CD14-positive monocyte (primary cell): ENCODE measurements around the gene NEDD4L. TPM values are rescaled to one million over a fixed set of nuclear protein-coding genes. Genes with fewer than 3 reads are reported as not detected.

ENCODE experiments used
- DNase-seq, 3 donors: peaks; one replicate each; pipeline ENCODE4 v3.0.0-alpha.2; 2011 to 2022
- H2AFZ ChIP-seq: 2 replicates; pipeline ENCODE4 v1.6.0; 2012; ENCODE audit warnings: mild to moderate bottlenecking, low read depth, low read length, inconsistent platforms; ENCODE audit not compliant: insufficient read depth, poor library complexity, severe bottlenecking
- H3K27ac ChIP-seq, 2 donors: 1 replicate in 1 of 2; 2 replicates in 1 of 2; pipeline ENCODE4 v1.5.1; 2012 to 2013; ENCODE audit warnings: low read length in 2 of 2, control low read depth in 1 of 2, inconsistent platforms in 1 of 2, low read depth in 1 of 2, mild to moderate bottlenecking in 1 of 2
- H3K27me3 ChIP-seq, 2 donors: one replicate each; pipeline versions ENCODE4 v1.6.0 to v1.6.1; 2011 to 2013; ENCODE audit warnings: low read length in 2 of 2; ENCODE audit not compliant: control insufficient read depth in 2 of 2, insufficient read depth in 2 of 2
- H3K36me3 ChIP-seq, 2 donors: replicated peaks in 1 of 2; 1 replicate in 1 of 2; 2 replicates in 1 of 2; pipeline versions ENCODE4 v1.5.1 to v1.6.1; 2012 to 2013; ENCODE audit warnings: low read length in 2 of 2, control low read depth in 1 of 2, inconsistent platforms in 1 of 2, mild to moderate bottlenecking in 1 of 2; ENCODE audit not compliant: insufficient read depth in 2 of 2, control insufficient read depth in 1 of 2
- H3K4me1 ChIP-seq, 2 donors: 1 replicate in 1 of 2; 2 replicates in 1 of 2; pipeline versions ENCODE4 v1.5.1 to v1.6.1; 2012 to 2013; ENCODE audit warnings: low read length in 2 of 2, control low read depth in 1 of 2, inconsistent platforms in 1 of 2, mild to moderate bottlenecking in 1 of 2, moderate library complexity in 1 of 2; ENCODE audit not compliant: insufficient read depth in 2 of 2, control insufficient read depth in 1 of 2
- H3K4me2 ChIP-seq: replicated peaks from 2 replicates; pipeline ENCODE3; 2012; ENCODE audit warnings: low read length, moderate library complexity, mild to moderate bottlenecking; ENCODE audit not compliant: poor library complexity, severe bottlenecking; ENCODE audit errors: extremely low read depth
- H3K4me3 ChIP-seq, 3 experiments: fragments of 200-600 bp in 1 of 3; sonication (generic) in 1 of 3; replicated peaks in 1 of 3; 1 replicate in 2 of 3; 2 replicates in 1 of 3; pipeline ENCODE4 v1.5.1; 2011 to 2013; ENCODE audit warnings: low read length in 3 of 3, mild to moderate bottlenecking in 3 of 3, control low read depth in 2 of 3, low read depth in 2 of 3, inconsistent platforms in 1 of 3, moderate library complexity in 1 of 3
- H3K79me2 ChIP-seq: 2 replicates; pipeline ENCODE4 v1.6.0; 2012; ENCODE audit warnings: mild to moderate bottlenecking, control low read depth, inconsistent platforms, low read length, moderate library complexity; ENCODE audit not compliant: insufficient read depth
- H3K9ac ChIP-seq: 2 replicates; pipeline ENCODE4 v1.6.0; 2017; ENCODE audit warnings: low read length, mild to moderate bottlenecking; ENCODE audit not compliant: insufficient read depth, poor library complexity, severe bottlenecking
- H3K9me3 ChIP-seq, 2 donors: replicated peaks in 1 of 2; 1 replicate in 1 of 2; 2 replicates in 1 of 2; pipeline versions ENCODE4 v1.5.1 to v1.6.1; 2012 to 2013; ENCODE audit warnings: low read length in 2 of 2, control low read depth in 1 of 2; ENCODE audit not compliant: control insufficient read depth in 1 of 2, insufficient read depth in 1 of 2
- H4K20me1 ChIP-seq: 2 replicates; pipeline ENCODE4 v1.6.0; 2012; ENCODE audit warnings: mild to moderate bottlenecking, low read length, control low read depth, moderate library complexity; ENCODE audit not compliant: insufficient read depth
- H3K27ac Mint-ChIP-seq, 7 donors: one replicate each; pipeline ENCODE4 v1.8.0; 2020; ENCODE audit warnings: mild to moderate bottlenecking in 7 of 7, mixed read lengths in 7 of 7, moderate library complexity in 6 of 7, inconsistent platforms in 2 of 7
- H3K27me3 Mint-ChIP-seq, 3 donors: one replicate each; pipeline ENCODE4 v1.8.0; 2021 to 2022; ENCODE audit warnings: low read depth in 3 of 3, mild to moderate bottlenecking in 3 of 3, mixed read lengths in 3 of 3, moderate library complexity in 3 of 3, inconsistent platforms in 1 of 3
- H3K36me3 Mint-ChIP-seq, 2 donors: one replicate each; pipeline ENCODE4 v1.8.0; 2020; ENCODE audit warnings: mixed read lengths in 2 of 2, inconsistent platforms in 1 of 2, mild to moderate bottlenecking in 1 of 2
- H3K4me1 Mint-ChIP-seq: one replicate; pipeline ENCODE4 v1.8.0; 2020; ENCODE audit warnings: mild to moderate bottlenecking, mixed read lengths
- H3K4me3 Mint-ChIP-seq, 2 donors: one replicate each; pipeline ENCODE4 v1.8.0; 2020; ENCODE audit warnings: mild to moderate bottlenecking in 2 of 2, mixed read lengths in 2 of 2, moderate library complexity in 1 of 2
- H3K9me3 Mint-ChIP-seq, 7 donors: one replicate each; pipeline ENCODE4 v1.8.0; 2020 to 2022; ENCODE audit warnings: mixed read lengths in 7 of 7, mild to moderate bottlenecking in 6 of 7, moderate library complexity in 6 of 7, inconsistent platforms in 2 of 7
- CTCF ChIP-seq: fragments of 200-600 bp; IDR thresholded peaks from one replicate; pipeline ENCODE4 v1.8.0; 2022; ENCODE audit warnings: antibody characterized with exemption, mild to moderate bottlenecking
- WGBS: methylation state at CpG from one replicate; pipeline ENCODE4 v1.1.5; 2013; ENCODE audit warnings: missing lambda C conversion rate; ENCODE audit not compliant: insufficient coverage; 5-methylcytosine and 5-hydroxymethylcytosine counted together
- intact Hi-C, 2 donors: fragments of 100-400 bp; cut with micrococcal nuclease; formaldehyde crosslinking; loops; one replicate each; pipeline versions ENCODE4 v1.15.0 to v1.15.1; 2023
- polyA plus RNA-seq, 3 donors: library from polyadenylated mRNA; depleted of rRNA in 1 of 3; unstranded in 2 of 3; stranded (reverse) in 1 of 3; fragments of 300-500 nt in 2 of 3; fragments of >200 nt in 1 of 3; fragmentation: Illumina TruSeq in 2 of 3; gene quantifications; 1 replicate in 2 of 3; 2 replicates in 1 of 3; pipeline ENCODE4 v1.2.3, GENCODE V29; 2012 to 2021

NEDD4L gene
- polyA plus RNA-seq, 3 donors, result 2.5 to 5.2 (median 4.5) TPM

GRCh38 chr18:58315041-58315440 is 271.0 kb downstream of the NEDD4L start:
- H3K27me3 Mint-ChIP-seq, result peaks cover 0 to 1% (median 0%) of the 10 kb centered on the region in 3 donors
- no peak for TF ChIP-seq CTCF
- Histone ChIP-seq H3K4me3 (no peak overlapping the region), H4K20me1 (no peaks in the 10 kb centered on the region), H3K79me2 (no peaks in the 10 kb centered on the region), H2AFZ (no peak overlapping the region), H3K9me3 (no peaks in the 10 kb centered on the region), H3K27ac (peak overlapping the region in 1 of 2 donors; percentile 79), H3K4me1 (peaks cover 23 to 29% of the 10 kb centered on the region in 2 donors), H3K36me3 (no peaks in the 10 kb centered on the region), H3K9ac (no peak overlapping the region), H3K27me3 (no peaks in the 10 kb centered on the region), H3K4me2 (no peak overlapping the region)
- peaks cover 33% of the 10 kb centered on the region for H3K4me1 Mint-ChIP-seq
- no peaks in the 10 kb centered on the region for H3K36me3 Mint-ChIP-seq
- H3K9me3 Mint-ChIP-seq, result no peaks in the 10 kb centered on the region
- intact Hi-C loops, result loop anchor here in 1 of 2 donors (10.0 kb wide), 1 partner anchor 90 kb away; no protein-coding TSS in a partner anchor
- 100% methylated on average over 7 of the region's 8 CpGs for WGBS
- DNase-seq, result no peak
- no peak overlapping the region for H3K4me3 Mint-ChIP-seq
- H3K27ac Mint-ChIP-seq, result peak overlapping the region; percentile 77 to 90 (median 86)

GRCh38 chr18:58315739-58316215 is 271.8 kb downstream of the NEDD4L start:
- H3K4me1 ChIP-seq, result peaks cover 23 to 29% of the 10 kb centered on the region in 2 donors
- H3K36me3 ChIP-seq, result no peaks in the 10 kb centered on the region
- no peaks in the 10 kb centered on the region for H3K9me3 ChIP-seq
- Mint-ChIP-seq H3K9me3 (no peaks in the 10 kb centered on the region), H3K27ac (peak overlapping the region in 4 of 7 donors; percentile 10 to 87 (median 54)), H3K4me1 (peaks cover 32% of the 10 kb centered on the region), H3K27me3 (peaks cover 0 to 1% (median 1%) of the 10 kb centered on the region in 3 donors), H3K4me3 (no peak overlapping the region), H3K36me3 (no peaks in the 10 kb centered on the region)
- H4K20me1 ChIP-seq, result no peaks in the 10 kb centered on the region
- H3K27me3 ChIP-seq, result no peaks in the 10 kb centered on the region
- no peak overlapping the region for H3K4me2 ChIP-seq
- intact Hi-C loops, result loop anchor here in 1 of 2 donors (10.0 kb wide), 1 partner anchor 91 kb away; no protein-coding TSS in a partner anchor
- H2AFZ ChIP-seq, result no peak overlapping the region
- no peak overlapping the region for H3K27ac ChIP-seq
- DNase-seq, result no peak
- no peak overlapping the region for H3K4me3 ChIP-seq
- 95% methylated on average over 6 of the region's 15 CpGs for WGBS
- no peak overlapping the region for H3K9ac ChIP-seq
- no peaks in the 10 kb centered on the region for H3K79me2 ChIP-seq
- no peak for TF ChIP-seq CTCF
